GM12878 (cell line): Measurements from ENCODE around the gene TDRD3. TPM values are rescaled to one million over a fixed set of nuclear protein-coding genes. Genes with fewer than 3 reads are reported as not detected.

ENCODE experiments used
- ATAC-seq: fragments of 200-7000 bp; cut with Tn5 transposase; 3 replicates; pipeline ENCODE4 v1.9.1; 2020; ENCODE audit warnings: mild to moderate bottlenecking, moderate library complexity
- BruUV-seq: library from RNA; stranded (reverse); fragments of 400-500 nt; replicated peaks from 2 replicates; lab custom pipeline; 2021; lab: Mats Ljungman, UMichigan
- CTCF ChIA-PET: fragments of 300-600 bp; sonication (Branson Sonifier 250); formaldehyde crosslinking; extraction: SDS; loops from one replicate; lab custom pipeline; 2021; ENCODE audit warnings: inconsistent platforms; lab: Yijun Ruan, JAX
- POLR2A ChIA-PET: fragments of 350-600 bp; formaldehyde crosslinking; extraction: SDS; loops from one replicate; lab custom pipeline; 2021; ENCODE audit warnings: inconsistent platforms; lab: Charles Lee
- RAD21 ChIA-PET: fragments of 300-600 bp; sonication (Branson Sonifier 250); formaldehyde crosslinking; loops from one replicate; lab custom pipeline; 2023; ENCODE audit warnings: antibody characterized with exemption; ENCODE audit not compliant: unreplicated experiment; lab: Charles Lee
- SMC1A ChIA-PET: fragments of 300-600 bp; sonication (Branson Sonifier 250); formaldehyde crosslinking; loops from one replicate; lab custom pipeline; 2023; ENCODE audit not compliant: unreplicated experiment, uncharacterized antibody; lab: Charles Lee
- DNase-seq: peaks from one replicate; pipeline ENCODE4 v3.0.0-alpha.2; 2011; ENCODE audit warnings: low read depth, low spot score
- FAIRE-seq: peaks from 3 replicates; lab custom pipeline; 2011; peaks lifted over from hg19 to GRCh38; lab: Jason Lieb, UNC
- H2AFZ ChIP-seq: 2 replicates; pipeline ENCODE4 v1.6.0; 2011; ENCODE audit warnings: low read depth, low read length, control low read depth; ENCODE audit not compliant: control insufficient read depth
- H3K27ac ChIP-seq: 2 replicates; pipeline ENCODE4 v1.5.1; 2011; ENCODE audit warnings: control low read depth; ENCODE audit not compliant: control insufficient read depth, insufficient read depth
- H3K27me3 ChIP-seq, 2 experiments: replicated peaks in 1 of 2; 2 replicates each; pipeline versions ENCODE4 v1.6.0 to v1.6.1; 2011; ENCODE audit warnings: low read length in 1 of 2; ENCODE audit not compliant: control insufficient read depth in 2 of 2, insufficient read depth in 2 of 2
- H3K36me3 ChIP-seq, 2 experiments: 2 replicates each; pipeline ENCODE4 v1.5.1; 2011; ENCODE audit warnings: low read length in 1 of 2; ENCODE audit not compliant: control insufficient read depth in 2 of 2, insufficient read depth in 2 of 2
- H3K4me1 ChIP-seq: 2 replicates; pipeline ENCODE4 v1.6.1; 2011; ENCODE audit warnings: mild to moderate bottlenecking, low read length, moderate library complexity, mixed read lengths; ENCODE audit not compliant: control insufficient read depth, insufficient read depth
- H3K4me2 ChIP-seq: 2 replicates; pipeline ENCODE4 v1.6.0; 2011; ENCODE audit warnings: control low read depth; ENCODE audit not compliant: control insufficient read depth, insufficient read depth
- H3K4me3 ChIP-seq: fragments of 200-600 bp; sonication (generic); 2 replicates; pipeline ENCODE4 v1.5.1; 2016
- H3K79me2 ChIP-seq: 2 replicates; pipeline ENCODE4 v1.6.0; 2011; ENCODE audit warnings: low read length; ENCODE audit not compliant: control insufficient read depth, insufficient read depth
- H3K9ac ChIP-seq: 2 replicates; pipeline ENCODE4 v1.8.0; 2011; ENCODE audit warnings: low read length, control low read depth, mixed read lengths; ENCODE audit not compliant: control insufficient read depth, insufficient read depth
- H3K9me3 ChIP-seq: replicated peaks from 3 replicates; pipeline ENCODE4 v1.5.1; 2011; ENCODE audit warnings: mild to moderate bottlenecking, low read length; ENCODE audit not compliant: control insufficient read depth, insufficient read depth
- H4K20me1 ChIP-seq: 2 replicates; pipeline ENCODE4 v1.6.0; 2011; ENCODE audit not compliant: control insufficient read depth, insufficient read depth
- CREB1 ChIP-seq: IDR thresholded peaks from 2 replicates; pipeline ENCODE4 v1.6.1; 2012; ENCODE audit warnings: low read depth, mild to moderate bottlenecking, inconsistent platforms
- CREM ChIP-seq: IDR thresholded peaks from 2 replicates; pipeline ENCODE4 v1.6.1; 2014; ENCODE audit warnings: antibody characterized with exemption, low read depth
- CTCF ChIP-seq, 3 experiments: IDR thresholded peaks in 2 of 3; conservative IDR thresholded peaks in 1 of 3; 2 replicates each; pipeline ENCODE4 v1.5.1; 2011; ENCODE audit warnings: low read depth in 3 of 3, low read length in 3 of 3, mild to moderate bottlenecking in 3 of 3, control low read depth in 2 of 3, moderate library complexity in 2 of 3, inconsistent platforms in 1 of 3, mixed read lengths in 1 of 3; ENCODE audit not compliant: control insufficient read depth in 2 of 3, insufficient read depth in 1 of 3; ENCODE audit errors: extremely low read depth in 1 of 3
- IKZF1 ChIP-seq: fragments of 450-650 bp; conservative IDR thresholded peaks from 2 replicates; pipeline ENCODE4 v1.6.1; 2017; ENCODE audit warnings: antibody characterized with exemption, mild to moderate bottlenecking
- MYC ChIP-seq: IDR thresholded peaks from 2 replicates; pipeline ENCODE4 v1.6.1; 2011; ENCODE audit warnings: mild to moderate bottlenecking, low read length, moderate library complexity, inconsistent platforms; ENCODE audit not compliant: insufficient read depth, insufficient replicate concordance, insufficient read length, severe bottlenecking
- PAX8 ChIP-seq: fragments of 450-650 bp; IDR thresholded peaks from 2 replicates; pipeline ENCODE4 v1.6.1; 2017; ENCODE audit warnings: mild to moderate bottlenecking, moderate library complexity
- POU2F2 ChIP-seq: IDR thresholded peaks from 3 replicates; pipeline ENCODE4 v1.6.1; 2011; ENCODE audit warnings: low read depth, mild to moderate bottlenecking, low read length, borderline replicate concordance
- RFX5 ChIP-seq: IDR thresholded peaks from 2 replicates; pipeline ENCODE4 v1.6.1; 2011; ENCODE audit warnings: low read depth, low read length, improper control_type of control experiment
- SIX5 ChIP-seq: IDR thresholded peaks from 2 replicates; pipeline ENCODE4 v1.6.1; 2011; ENCODE audit warnings: mild to moderate bottlenecking, low read depth, low read length, moderate library complexity; ENCODE audit not compliant: severe bottlenecking
- SUPT20H ChIP-seq: IDR thresholded peaks from 2 replicates; pipeline ENCODE4 v1.6.1; 2011; ENCODE audit warnings: low read depth, mild to moderate bottlenecking, low read length, moderate library complexity, borderline replicate concordance; ENCODE audit not compliant: control insufficient read depth
- SUZ12 ChIP-seq: fragments of 200-600 bp; sonication (generic); IDR thresholded peaks from one replicate; pipeline ENCODE4 v1.6.1; 2018; ENCODE audit warnings: antibody characterized with exemption, mild to moderate bottlenecking; ENCODE audit not compliant: unreplicated experiment
- WGBS: methylation state at CpG from one replicate; pipeline ENCODE4 v1.1.6; 2016; ENCODE audit warnings: low lambda C conversion rate; ENCODE audit not compliant: insufficient replicate concordance, insufficient coverage; ENCODE audit errors: missing lambda C conversion rate; 5-methylcytosine and 5-hydroxymethylcytosine counted together
- in situ Hi-C: fragments of 300-500 bp; cut with MboI; formaldehyde crosslinking; loops from 9 replicates; pipeline ENCODE4 v1.14.3; 2018; ENCODE audit warnings: mixed read lengths
- intact Hi-C: fragments of 100-400 bp; cut with micrococcal nuclease; formaldehyde crosslinking; loops from one replicate; pipeline ENCODE4 v1.14.2; 2022; ENCODE audit not compliant: unreplicated experiment
- polyA plus RNA-seq, 11 experiments: library from polyadenylated mRNA; depleted of rRNA in 4 of 11; unstranded in 6 of 11; stranded (reverse) in 5 of 11; fragments of >200 nt; fragmentation: Nextera tagmentation in 4 of 11; fragmentation: Illumina TruSeq in 1 of 11; extraction: Ambion mirVana in 4 of 11; extraction: Trizol in 1 of 11; gene quantifications; 1 replicate in 1 of 11; 2 replicates in 10 of 11; pipeline versions ENCODE4 v1.2.1 to v1.2.3, GENCODE V29; 2011 to 2016; ENCODE audit warnings: inconsistent platforms in 2 of 11, missing spikeins in 2 of 11, low read depth in 1 of 11
- total RNA-seq, 4 experiments: library from RNA; depleted of rRNA in 3 of 4; stranded (reverse); fragments of >200 nt in 3 of 4; fragmentation: Illumina TruSeq in 1 of 4; extraction: Trizol in 1 of 4; gene quantifications; 2 replicates each; pipeline versions ENCODE4 v1.2.1 to v1.2.3, GENCODE V29; 2013 to 2021
- TF ChIP-seq, protein P1 (sequence below): fragments of 450-650 bp; formaldehyde crosslinking; IDR thresholded peaks from 2 replicates; pipeline ENCODE4 v1.4.0; 2020; ENCODE audit warnings: mild to moderate bottlenecking, moderate library complexity

Gene TDRD3
- total and polyA plus RNA-seq, 10 of the 15 experiments (the other 5 are each of a cell fraction or from before 2014, with no cell fraction given), result 8.4 to 27.9 (median 15.8) TPM

- no peaks in the 10 kb centered on the region for H3K27me3 ChIP-seq
- H3K4me1 ChIP-seq, result no peaks in the 10 kb centered on the region
- BruUV-seq, result no TSS peak
- intact Hi-C loops, result no loop called here
- peak in 2 of 3 experiments; percentile 16 to 25; a peak in 3 of 6 replicates for TF ChIP-seq CTCF (IDR thresholded peaks at IDR 0.05 in 2 of 3, conservative IDR thresholded peaks at IDR 0.05 in 1 of 3; ENCODE audit: control insufficient read depth in 2 of 3, extremely low read depth in 1 of 3, insufficient read depth in 1 of 3, low read depth in 3 of 3, low read length in 3 of 3)
- TF ChIP-seq CREM, result no peak
- no peak for TF ChIP-seq SIX5
- ChIA-PET RAD21 (interaction anchor here (0.5 to 1.3 kb wide), 2 partner anchors 62 to 814 kb away, joined by 3 read pairs; no protein-coding TSS in a partner anchor), SMC1A (interaction anchor here (0.6 to 1.4 kb wide), 7 partner anchors 9 to 222 kb away, joined by 3 to 4 read pairs (median 4); no protein-coding TSS in a partner anchor), CTCF (interaction anchor here (0.6 to 2.2 kb wide), 8 partner anchors 9 to 1199 kb away, joined by 3 to 5 read pairs (median 4); no protein-coding TSS in a partner anchor), POLR2A (no interaction called here)
- H3K4me3 ChIP-seq, result no peak overlapping the region
- FAIRE-seq (no peak), DNase-seq (no peak), ATAC-seq (peak; percentile 71)
- H3K4me2 ChIP-seq, result no peak overlapping the region
- H3K9ac ChIP-seq, result no peak overlapping the region
- no peaks in the 10 kb centered on the region for H3K9me3 ChIP-seq
- in situ Hi-C loops, result no loop called here
- no peaks in the 10 kb centered on the region for H4K20me1 ChIP-seq
- no peaks in the 10 kb centered on the region for H3K79me2 ChIP-seq
- H2AFZ ChIP-seq, result no peak overlapping the region
- H3K36me3 ChIP-seq, result no peaks in the 10 kb centered on the region
- no peak overlapping the region for H3K27ac ChIP-seq
These were observed 27.8 kb upstream of the TDRD3 start for GRCh38 chr13:60369242-60369641.

DNA sequence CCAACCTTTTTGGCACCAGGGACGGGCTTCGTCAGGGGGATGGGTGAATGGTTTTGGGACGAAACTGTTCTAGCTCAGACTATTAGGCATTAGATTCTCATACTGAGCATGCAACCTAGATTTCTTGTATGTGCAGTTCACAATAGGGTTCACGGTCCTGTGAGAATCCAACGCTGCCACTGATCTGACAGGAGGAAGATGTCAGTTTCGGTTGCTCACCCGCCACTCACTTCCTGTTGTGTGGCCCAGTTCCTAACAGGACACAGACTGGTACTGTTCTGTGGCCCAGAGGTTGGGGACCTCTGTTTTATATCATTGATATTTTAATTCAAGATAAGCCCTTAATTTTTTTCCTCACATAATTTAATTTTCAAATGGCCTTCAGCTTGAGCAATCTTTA is 26.7 kb upstream of the TDRD3 start:
- in situ Hi-C loops (no loop called here), intact Hi-C loops (no loop called here)
- FAIRE-seq, result no peak
- H3K4me3 ChIP-seq, result no peak overlapping the region
- SMC1A ChIA-PET, result no interaction called here
- ATAC-seq, result peak; percentile 62
- WGBS, result 54% methylated on average over 7 of the region's 7 CpGs
- no peaks in the 10 kb centered on the region for H3K27me3 ChIP-seq
- no peak overlapping the region for H3K27ac ChIP-seq
- no peaks in the 10 kb centered on the region for H3K4me1 ChIP-seq
- H3K9ac ChIP-seq, result no peak overlapping the region
- DNase-seq, result no peak
- H2AFZ ChIP-seq, result no peak overlapping the region
- H3K4me2 ChIP-seq, result no peak overlapping the region
- no peaks in the 10 kb centered on the region for H3K9me3 ChIP-seq
- H3K36me3 ChIP-seq, result no peaks in the 10 kb centered on the region
- no peaks in the 10 kb centered on the region for H3K79me2 ChIP-seq
- POLR2A ChIA-PET, result interaction anchor here (0.7 kb wide), 1 partner anchor 315 kb away, joined by 3 read pairs; no protein-coding TSS in a partner anchor
- RAD21 ChIA-PET, result no interaction called here
- CTCF ChIA-PET, result interaction anchor here (1.0 to 2.2 kb wide), 3 partner anchors 26 to 77 kb away, joined by 3 to 4 read pairs (median 3); no protein-coding TSS in a partner anchor
- BruUV-seq, result no TSS peak
- H4K20me1 ChIP-seq, result no peaks in the 10 kb centered on the region
- TF ChIP-seq SUZ12 (no peak), SUPT20H (no peak), IKZF1 (no peak), CREB1 (no peak), PAX8 (no peak), RFX5 (no peak), MYC (no peak), POU2F2 (no peak)
- TF ChIP-seq, protein P1, sequence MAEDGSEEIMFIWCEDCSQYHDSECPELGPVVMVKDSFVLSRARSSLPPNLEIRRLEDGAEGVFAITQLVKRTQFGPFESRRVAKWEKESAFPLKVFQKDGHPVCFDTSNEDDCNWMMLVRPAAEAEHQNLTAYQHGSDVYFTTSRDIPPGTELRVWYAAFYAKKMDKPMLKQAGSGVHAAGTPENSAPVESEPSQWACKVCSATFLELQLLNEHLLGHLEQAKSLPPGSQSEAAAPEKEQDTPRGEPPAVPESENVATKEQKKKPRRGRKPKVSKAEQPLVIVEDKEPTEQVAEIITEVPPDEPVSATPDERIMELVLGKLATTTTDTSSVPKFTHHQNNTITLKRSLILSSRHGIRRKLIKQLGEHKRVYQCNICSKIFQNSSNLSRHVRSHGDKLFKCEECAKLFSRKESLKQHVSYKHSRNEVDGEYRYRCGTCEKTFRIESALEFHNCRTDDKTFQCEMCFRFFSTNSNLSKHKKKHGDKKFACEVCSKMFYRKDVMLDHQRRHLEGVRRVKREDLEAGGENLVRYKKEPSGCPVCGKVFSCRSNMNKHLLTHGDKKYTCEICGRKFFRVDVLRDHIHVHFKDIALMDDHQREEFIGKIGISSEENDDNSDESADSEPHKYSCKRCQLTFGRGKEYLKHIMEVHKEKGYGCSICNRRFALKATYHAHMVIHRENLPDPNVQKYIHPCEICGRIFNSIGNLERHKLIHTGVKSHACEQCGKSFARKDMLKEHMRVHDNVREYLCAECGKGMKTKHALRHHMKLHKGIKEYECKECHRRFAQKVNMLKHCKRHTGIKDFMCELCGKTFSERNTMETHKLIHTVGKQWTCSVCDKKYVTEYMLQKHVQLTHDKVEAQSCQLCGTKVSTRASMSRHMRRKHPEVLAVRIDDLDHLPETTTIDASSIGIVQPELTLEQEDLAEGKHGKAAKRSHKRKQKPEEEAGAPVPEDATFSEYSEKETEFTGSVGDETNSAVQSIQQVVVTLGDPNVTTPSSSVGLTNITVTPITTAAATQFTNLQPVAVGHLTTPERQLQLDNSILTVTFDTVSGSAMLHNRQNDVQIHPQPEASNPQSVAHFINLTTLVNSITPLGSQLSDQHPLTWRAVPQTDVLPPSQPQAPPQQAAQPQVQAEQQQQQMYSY (CRISPR knock-in tag), result no peak
